GM21423 (cell line): ENCODE results near the gene FNDC1.

Source experiments
- ATAC-seq: cut with Tn5 transposase; IDR thresholded peaks from one replicate; pipeline ENCODE4 v1.9.1; 2021; ENCODE audit warnings: mild to moderate bottlenecking, moderate library complexity; ENCODE audit not compliant: unreplicated experiment

FNDC1 gene

DNA sequence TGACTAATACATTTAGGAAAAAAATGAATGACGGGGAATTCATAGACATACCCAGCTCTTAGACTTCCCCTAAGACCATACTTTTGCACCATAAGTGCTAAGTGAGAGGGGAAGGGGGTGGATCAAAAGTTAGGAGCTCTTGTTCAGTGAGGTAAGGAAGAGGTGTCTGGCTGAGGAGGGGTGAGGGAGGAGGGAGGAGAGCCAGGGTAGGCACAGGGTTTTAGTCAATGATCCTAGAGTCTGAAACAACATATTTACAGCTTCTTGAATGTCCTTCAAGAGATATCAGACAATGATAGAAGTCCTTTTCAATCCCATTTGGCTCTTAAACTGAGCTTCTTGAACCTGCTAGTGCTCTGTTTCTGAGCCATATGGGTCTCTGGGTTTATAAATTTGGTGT, 135.4 kb downstream of the FNDC1 start:
- no peak for ATAC-seq

DNA sequence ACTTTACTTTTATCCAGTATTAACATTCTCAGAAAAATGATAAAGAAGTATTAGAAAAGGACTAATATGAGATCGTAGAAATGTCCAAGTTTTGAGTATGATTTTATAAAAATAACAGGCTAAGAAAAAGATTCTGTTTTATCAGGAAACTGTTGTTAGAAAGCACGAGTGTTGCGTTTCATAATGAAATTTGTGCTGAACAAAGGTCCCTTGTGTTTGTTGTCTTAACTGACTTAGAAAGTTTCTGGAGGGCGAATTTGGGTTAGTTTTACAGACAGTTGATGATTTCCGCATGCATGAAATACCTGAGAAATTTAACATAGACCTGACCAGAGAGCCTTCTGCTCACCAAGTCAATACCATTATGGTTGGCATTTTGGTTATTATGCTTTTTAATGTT, 136.0 kb downstream of the FNDC1 start:
- no peak for ATAC-seq

DNA sequence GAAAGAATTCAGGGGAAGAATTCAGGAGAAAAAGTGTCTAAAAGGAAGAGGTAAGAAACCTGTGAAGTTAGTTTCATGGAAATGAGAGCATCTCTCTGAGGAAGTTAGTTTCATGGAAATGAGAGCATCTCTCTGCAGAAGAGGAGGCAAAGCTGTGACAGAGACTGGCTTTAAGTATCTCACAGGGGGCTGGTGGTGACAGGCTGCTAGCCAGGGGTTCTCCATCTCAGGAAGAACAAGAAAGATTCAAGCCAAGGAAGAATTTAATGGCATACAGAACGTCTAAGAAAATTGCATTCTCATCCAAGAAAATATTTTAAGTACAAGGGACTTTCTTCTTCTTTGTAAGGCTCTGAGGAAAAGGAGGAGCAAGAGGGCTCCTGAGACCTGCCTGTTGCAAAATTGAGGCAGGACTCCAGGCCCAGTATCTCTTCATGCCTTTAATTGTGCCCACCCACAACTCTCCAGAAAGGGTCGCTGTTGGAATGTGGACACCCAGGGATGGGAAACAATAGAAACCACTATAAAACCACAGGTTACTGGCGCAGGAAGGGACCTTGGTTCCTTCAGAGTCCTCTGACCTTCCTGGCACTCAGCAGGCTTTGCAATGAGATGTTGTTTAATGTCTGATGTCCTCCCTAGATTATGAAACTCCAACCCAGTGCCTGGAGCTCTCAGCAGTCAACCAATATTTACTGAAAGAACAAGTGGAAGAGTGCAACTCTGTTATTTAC, 136.8 kb downstream of the FNDC1 start:
- no peak for ATAC-seq

DNA sequence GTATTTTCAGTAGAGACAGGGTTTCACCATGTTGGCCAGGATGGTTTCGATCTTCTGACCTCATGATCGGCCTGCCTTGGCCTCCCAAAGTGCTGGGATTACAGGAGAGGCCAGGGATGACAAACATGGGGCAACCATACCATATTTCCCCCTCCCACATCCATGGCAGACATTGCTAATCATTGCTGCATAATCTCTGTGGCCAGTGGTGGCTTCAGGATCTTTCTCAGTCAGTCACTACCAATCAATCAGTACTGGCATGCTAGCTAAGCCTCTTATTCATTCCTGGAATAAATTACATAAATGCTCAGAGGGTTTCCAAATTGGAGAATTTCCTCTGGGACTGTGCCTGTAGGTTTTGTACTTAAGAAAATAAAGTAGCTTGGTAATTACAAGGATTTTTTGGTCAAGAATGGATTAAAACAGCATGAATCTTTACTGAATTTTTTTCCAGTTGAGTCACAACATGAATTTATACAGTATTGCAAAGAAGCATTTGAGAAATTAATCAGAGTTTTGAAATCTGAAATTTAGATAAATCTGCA, 138.1 kb downstream of the FNDC1 start:
- ATAC-seq = no peak

DNA sequence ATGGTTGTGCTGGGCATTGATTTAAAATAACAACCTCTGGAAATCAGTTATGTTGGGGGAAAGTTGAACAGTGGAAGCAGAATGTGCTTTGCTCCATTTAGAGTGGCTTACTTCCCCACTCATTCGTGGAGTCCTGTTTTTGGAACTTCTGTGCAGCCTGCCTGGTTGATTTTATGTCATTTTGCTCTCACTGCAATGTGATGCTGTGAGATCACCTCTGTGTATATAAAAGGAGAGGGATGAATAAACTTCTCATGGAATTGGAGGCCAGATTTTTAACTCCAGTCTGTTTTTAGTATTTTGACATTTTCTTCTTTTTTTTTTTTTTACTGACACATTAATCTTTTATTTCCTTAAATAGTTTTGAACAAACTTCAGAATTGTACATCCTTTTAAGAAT, 139.0 kb downstream of the FNDC1 start:
- ATAC-seq = no peak

DNA sequence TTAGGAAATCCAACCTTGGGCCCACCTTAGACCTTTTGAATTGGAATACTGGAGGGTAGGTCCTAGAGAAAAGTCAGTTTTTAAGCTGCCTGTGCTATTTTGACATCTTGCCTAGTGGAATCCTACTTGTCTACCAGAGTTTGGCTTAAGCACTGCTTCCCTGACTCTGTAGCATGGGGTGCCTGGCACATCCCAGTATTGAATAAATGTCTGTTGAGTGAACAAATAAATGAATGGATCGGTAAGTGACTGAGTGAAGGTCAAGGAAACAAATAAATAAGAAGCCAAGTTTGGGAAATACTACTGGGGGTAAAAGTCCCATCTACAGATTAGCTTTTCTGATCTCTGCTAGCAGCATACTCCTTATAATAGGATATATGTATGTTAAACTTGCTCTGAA, 140.5 kb downstream of the FNDC1 start:
- ATAC-seq = no peak

DNA sequence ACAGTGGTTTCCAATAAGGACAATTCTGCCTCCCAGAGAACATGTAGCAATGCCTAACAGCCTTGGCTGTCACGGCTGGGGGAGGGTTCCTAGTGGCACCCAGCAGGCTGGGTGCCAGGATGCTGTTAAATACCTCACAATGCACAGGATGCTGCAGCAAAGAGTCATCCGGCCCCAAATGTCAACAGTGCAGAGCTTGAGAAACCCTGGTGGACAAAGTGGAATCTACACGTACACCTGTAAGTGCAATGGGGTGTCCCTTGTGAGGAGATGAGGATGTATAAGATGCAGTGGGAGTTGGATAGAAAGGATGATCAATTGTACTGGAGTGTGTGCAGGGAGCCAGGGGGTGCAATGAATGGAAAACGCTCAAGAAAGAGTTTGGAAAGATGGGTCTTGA, 142.4 kb downstream of the FNDC1 start:
- no peak for ATAC-seq

DNA sequence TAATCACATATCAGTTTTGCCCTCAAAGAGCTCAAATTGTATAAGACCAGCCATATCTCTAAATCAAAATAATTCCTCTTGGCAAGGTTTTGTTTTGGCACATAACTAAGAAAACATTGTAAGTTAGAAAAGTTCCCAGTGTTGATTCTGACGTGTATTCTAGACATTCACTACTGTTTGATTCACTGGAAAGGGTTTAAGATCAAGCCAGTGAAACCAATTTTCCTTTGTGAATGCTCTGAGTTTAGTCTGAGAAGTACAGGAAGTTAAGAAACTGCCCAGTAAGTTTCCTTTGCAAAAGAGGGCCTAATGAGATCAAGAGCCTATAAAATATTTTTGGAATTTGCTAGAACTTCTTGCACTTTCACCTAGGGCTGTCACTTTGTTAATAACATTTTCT, 143.0 kb downstream of the FNDC1 start:
- ATAC-seq = no peak

DNA sequence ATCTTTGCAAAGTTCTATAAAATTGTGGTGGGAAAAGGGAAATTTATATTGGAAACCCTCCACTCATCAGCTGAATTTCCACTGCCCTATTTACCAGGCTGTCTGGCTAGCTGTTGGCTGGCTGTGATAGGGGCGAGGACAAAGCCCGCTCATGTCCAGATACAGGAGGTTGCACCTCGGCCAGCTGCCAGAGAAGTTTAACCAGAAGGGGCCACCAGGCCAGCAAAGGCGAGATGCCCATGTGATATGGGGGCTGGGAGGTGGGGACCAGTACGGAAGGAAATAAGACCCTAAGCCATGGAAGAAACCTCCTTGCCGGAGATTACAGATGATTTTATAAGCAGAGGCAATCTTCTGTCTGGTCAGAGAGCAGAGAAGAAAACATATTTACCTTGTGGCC, 143.8 kb downstream of the FNDC1 start:
- ATAC-seq = no peak

DNA sequence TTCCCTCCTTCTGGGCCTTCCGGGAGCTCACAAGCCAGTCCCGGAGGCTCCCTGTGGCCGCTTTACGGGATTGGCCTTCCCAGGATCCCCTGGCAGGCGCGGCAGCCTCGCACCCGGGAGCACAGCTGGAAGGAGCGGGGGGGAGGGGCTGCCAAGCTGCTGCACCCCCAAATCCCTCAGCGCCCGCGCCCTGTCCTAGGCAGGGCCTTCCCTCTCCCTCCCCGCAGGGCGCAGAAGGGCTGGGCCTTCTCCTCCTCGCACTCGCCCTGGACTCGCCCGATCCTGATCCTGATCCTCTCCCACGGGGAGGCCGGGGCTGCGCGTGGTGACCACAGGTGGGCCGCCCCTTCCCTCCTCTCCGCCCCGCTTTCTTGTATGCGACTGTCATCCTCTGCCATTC, 146.4 kb downstream of the FNDC1 start:
- ATAC-seq = no peak

DNA sequence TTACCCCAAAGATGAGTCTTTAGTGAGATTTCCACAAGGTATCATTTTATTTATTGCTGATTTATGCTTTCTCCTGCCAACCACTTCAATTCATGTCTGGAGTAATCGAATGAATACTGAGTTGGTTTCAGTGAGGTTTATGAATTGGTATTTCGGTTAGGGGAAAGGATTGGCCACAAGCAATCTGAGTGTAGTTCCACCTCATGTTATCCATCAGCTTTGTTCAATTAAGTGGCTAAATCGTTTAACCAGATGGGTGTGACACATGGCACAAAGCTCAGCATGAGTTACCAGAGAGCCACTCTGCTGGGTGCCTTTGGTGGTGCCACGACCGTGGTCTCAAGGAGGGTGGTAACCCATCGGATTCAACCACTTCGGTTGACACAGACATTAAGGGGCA, 148.2 kb downstream of the FNDC1 start:
- no peak for ATAC-seq

DNA sequence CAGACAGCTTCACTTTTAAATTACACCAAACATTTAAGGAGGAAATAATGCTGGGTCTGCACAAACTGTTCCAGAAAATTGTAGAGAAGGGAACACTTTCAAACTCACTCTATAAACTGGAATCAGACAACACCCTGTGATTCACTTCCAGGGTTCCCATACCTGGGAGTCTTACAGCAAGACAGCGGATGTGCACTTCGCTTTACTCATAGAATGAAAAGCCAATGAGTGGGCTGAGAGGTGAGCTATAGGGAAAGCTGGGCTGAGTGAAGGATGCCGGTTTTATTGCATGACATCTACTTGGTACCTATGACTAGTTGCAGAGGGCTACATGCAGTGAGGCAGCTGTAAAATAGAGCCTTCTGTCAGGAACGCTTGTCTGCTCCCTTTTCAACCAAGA, 152.1 kb downstream of the FNDC1 start:
- no peak for ATAC-seq
